GM21528 (cell line): Measurements from ENCODE around the gene ZMYND12.
"Not testable (repeated sequence)": the region's sequence is repeated elsewhere in the genome, so short reads cannot be mapped to it uniquely, and the experiment has no call there.

ENCODE experiments used
- ATAC-seq: cut with Tn5 transposase; IDR thresholded peaks from one replicate; pipeline ENCODE4 v1.9.1; 2021; ENCODE audit warnings: mild to moderate bottlenecking, moderate library complexity; ENCODE audit not compliant: unreplicated experiment, low FRiP score

ZMYND12 gene, protein sequence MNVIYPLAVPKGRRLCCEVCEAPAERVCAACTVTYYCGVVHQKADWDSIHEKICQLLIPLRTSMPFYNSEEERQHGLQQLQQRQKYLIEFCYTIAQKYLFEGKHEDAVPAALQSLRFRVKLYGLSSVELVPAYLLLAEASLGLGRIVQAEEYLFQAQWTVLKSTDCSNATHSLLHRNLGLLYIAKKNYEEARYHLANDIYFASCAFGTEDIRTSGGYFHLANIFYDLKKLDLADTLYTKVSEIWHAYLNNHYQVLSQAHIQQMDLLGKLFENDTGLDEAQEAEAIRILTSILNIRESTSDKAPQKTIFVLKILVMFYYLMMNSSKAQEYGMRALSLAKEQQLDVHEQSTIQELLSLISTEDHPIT

GRCh38 chr1:42456010-42456753, at the start of gene ZMYND12, which contains the start of gene PPCS:
ZMYND12 (minus strand) TSS chr1:42456022; CDS start chr1:42455997, 25 bp downstream.
PPCS (plus strand) TSS chr1:42456543; CDS start chr1:42456566, 23 bp downstream.
- peak; percentile 84 for ATAC-seq

DNA sequence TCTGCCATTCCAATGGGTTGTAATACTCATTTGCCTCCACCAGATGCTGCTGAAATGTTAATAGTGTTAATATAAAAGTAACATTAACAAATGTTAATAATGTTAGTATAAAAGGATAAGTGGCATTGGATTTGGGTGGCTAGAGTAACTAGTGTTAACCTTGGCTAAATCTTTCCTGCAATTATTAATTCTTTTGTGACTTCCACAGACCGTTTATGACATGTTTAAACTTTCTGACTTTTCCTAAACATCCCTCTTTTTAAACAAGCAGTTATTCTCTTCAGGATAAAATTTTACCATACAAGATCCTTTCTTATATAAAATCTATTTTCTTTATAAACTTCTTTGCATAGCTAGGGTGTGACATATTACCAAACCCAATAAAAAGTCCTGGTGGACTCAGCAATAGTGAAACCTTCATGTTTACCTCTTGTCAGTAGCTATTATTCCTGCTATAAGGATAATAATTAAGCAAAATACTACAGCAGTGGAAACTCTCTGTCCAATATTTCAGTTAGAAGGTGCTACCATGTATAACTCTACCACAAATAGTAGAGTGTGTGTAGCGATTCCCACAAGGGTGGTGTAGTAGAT, 48.8 kb upstream of the ZMYND12 start:
- ATAC-seq, result no peak

GRCh38 chr1:42502031-42502430, 46.2 kb upstream of the ZMYND12 start:
- not testable (repeated sequence) for ATAC-seq

DNA sequence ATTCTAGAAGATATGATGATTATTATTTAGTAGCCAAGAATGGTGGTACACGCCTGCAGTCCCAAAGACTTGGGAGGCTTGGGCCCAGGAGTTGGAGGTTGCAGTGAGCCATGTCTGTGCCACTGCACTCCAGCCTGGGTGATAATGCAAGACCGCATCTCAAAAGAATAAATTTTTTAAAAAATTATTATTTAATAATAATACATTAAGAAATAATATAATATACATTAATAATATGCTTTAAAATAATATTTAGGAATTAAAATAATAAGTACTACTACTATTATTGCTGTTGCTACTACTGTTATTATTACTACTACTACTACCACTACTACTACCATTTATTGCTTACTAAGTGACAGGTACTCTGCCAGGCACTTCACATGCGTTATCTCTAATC, 34.4 kb upstream of the ZMYND12 start:
- ATAC-seq, result no peak

DNA sequence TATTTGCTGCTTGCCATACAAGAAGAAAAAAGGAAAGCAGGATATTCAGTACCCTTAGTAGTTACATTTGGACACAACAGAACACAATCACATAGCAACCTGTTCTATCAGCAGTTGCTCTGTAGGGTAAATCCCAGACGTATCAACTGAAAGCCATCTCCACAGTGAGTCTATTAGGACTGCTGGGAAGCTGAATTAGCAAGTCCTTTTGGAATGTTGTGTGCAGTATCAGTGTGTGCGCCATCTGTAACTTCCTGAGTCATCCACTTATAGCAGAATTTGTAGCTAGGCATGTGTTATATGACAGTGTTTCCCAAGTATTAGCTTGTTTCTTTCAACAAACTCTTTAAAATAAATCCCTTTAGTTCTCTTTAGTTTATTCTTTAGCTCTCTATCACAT, 28.6 kb upstream of the ZMYND12 start:
- no peak for ATAC-seq

GRCh38 chr1:42482635-42483153, 26.9 kb upstream of the ZMYND12 start:
- no peak for ATAC-seq

DNA sequence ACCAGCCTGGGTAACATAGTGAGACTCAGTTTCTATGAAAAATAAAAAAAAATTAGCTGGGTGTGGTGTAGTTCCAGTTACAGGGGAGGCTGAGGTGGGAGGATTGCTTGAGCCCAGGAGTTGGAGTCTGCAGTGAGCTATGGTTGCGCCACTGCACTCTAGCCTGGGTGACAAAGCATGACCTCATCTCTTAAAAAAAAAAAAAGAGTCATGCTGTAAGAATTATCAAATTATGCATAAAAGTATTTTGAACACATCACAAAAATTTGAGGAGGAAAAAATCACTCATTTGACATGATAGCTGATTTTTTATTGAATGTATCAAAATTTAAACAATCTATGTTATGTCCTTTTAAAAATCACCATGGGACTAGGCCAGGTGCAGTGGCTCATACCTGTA, 25.1 kb upstream of the ZMYND12 start:
- no peak for ATAC-seq

DNA sequence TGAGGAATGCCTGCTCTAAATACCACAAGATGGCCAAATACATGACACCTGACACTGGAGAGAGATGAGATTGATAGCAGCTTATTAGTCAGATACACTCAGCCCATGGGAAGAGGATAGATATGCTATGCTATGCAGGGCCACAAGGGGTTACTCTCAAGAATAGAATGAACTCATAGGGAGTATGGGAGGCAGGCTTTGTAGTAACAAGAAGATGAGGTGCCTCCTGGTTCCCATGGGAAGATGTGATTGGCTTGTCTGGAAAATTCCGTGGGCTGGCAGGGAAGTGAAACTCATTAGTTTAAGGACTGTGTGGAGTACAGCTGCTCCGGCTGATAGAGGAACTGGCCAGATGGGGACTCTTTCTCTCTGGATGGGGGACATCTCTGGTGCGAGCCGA, 23.8 kb upstream of the ZMYND12 start:
- no peak for ATAC-seq

- no peak for ATAC-seq
Measured at GRCh38 chr1:42477775-42478174, 22.0 kb upstream of the ZMYND12 start.

DNA sequence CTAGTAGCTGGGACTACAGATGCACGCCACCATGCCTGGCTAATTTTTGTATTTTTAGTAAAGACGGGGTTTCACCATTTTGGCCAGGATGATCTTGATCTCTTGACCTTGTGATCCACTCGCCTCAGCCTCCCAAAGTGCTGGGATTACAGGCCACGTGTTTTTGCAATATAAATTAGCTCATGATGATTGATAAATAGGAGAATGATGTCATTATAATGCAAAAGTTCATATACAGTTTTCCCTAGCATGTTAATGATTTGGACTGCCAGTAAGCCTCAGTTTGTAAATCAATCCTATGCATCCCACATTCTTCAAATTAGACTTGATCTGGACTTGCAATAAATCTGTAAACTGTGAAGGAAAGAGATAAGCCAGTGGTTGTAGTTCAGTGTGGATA, 21.5 kb upstream of the ZMYND12 start:
- ATAC-seq, result not testable (repeated sequence)

DNA sequence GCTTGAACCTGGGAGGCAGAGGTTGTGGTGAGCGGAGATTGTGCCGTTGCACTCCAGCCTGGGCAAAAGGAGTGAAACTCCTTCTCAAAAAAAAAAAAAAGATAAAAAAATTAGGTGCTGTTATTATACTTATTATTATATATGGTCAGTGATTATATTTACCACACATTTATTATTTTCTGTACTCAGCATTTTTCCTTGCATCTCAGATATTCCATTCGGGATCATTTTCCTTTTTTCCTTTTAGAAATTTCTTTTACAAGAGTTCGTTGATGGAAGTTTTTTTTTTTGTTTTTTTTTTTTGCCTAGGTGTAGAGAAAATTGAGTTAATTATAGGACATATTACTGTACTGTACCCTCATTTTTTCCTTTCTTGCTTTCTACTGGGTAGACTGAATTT, 20.8 kb upstream of the ZMYND12 start:
- ATAC-seq, result no peak

- ATAC-seq, result no peak
Measured at GRCh38 chr1:42469727-42470126, 13.9 kb upstream of the ZMYND12 start.

GRCh38 chr1:42466030-42466429, 10.2 kb upstream of the ZMYND12 start:
- no peak for ATAC-seq

DNA sequence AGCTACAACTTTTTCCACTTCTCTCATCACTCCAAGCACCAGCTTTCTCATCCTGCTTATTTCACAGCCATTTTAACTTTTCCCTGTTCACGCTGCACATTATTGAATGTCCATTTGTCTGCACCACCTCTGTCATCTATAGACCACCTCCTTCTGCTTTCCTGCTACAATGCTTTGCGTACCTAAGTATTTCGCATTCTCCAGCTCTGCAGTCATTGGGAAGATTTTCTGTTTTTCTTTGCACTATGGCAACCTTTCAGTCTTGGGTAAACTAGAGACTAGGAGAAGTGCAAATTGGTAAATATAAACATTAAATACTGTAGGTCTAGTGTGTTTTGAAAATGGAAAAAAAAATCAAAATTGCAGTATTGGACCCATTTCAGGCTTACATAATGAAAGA, 8.1 kb upstream of the ZMYND12 start:
- ATAC-seq, result no peak

DNA sequence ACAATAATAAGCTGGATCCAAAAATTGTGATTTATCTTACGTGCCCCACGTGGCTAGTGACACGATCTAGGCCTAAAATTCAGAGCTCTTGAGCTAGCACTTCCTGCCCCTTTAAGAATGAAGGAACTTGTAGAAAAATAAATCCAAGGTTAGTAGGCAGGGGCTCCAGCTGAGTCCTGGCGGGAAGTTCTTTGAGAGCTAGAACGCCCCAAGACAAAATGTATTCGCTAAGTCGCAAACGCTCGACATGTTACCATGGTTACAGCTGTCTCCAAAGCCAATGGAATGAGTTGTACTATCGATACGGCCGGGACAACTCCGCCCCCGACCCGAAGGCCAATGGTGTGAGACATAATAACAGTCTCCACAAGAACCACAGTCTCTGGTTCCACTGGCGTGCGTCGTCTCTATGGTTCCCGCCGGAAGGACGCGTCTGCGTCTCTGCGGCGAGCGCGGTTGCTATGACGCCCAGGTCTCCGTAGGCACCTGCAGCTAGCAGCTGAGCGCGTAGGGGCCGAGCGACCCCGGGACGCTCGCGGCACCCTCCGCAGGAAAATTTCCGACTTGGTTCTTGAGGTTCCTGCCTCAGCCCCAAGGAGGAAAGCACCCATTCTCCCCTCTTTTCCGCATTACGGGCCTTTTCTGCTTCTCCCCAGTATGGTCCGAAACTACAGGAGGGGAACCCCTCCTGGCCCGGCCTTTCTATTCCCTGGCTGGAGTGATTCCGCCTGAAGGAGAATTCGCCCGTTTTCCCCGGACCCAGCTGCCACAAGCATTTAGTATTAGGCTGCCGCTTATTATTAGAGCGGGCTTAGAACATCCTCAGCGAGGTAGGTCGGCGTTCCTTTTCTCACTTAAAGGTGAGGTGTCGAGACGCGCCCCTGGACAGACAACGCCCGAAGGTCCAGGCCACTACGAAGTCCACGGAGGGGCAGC, 7.3 kb upstream of the ZMYND12 start, which contains the start of gene CCDC30:
TSS of gene CCDC30 (plus strand) at position 459 of the 936 bp plus-strand sequence. CDS start 17,266 bp downstream, outside the sequence.
- ATAC-seq, result peak; percentile 97

GRCh38 chr1:42461196-42461595, 5.4 kb upstream of the ZMYND12 start:
- ATAC-seq, result no peak

- peak; percentile 61 for ATAC-seq
Measured at GRCh38 chr1:42456754-42457089, 900 bp upstream of the ZMYND12 start.

GRCh38 chr1:42454403-42454802, 1.4 kb downstream of the ZMYND12 start:
- no peak for ATAC-seq

DNA sequence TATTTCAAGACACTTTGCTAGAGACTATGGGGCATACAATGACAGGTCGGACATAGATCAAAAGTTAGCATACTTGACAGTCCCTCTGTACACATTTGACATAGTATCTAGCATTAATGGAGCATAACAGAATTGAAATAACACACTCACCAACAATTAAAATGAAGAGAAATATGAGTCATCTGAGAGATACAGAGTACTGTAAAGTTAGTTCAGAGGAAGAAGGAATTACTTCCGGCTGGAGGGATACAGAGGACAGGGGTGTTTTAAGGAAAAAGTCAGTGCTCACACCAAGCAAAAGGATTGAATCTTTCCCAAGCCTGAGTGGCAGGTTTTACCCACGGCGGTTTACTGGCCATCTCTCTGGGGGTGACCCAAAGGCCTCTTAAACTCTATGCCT, 2.4 kb downstream of the ZMYND12 start:
- no peak for ATAC-seq

GRCh38 chr1:42450061-42450460, 5.8 kb downstream of the ZMYND12 start:
- ATAC-seq, result no peak
